ENCODE measurements around the gene GNAQ.

DNA sequence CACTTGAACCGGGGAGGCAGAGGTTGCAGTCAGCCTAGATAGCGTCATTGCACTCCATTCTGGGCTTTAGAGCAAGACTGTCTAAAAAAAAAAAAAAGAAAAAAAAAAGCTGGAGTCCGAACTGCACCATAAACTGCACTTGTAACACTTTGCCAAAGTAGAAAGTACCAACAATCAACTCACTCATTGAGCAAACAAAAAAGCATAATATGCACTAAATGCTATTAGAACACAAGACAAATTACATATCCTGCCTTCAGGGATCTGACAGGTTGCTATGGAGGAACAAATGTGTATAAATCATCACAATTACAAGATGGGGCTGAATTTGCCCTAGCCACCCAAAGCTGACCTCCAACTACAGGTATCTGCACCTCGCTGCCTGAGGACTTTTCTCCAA, 27.9 kb downstream of the GNAQ start:
- TF ChIP-seq, protein P1, sequence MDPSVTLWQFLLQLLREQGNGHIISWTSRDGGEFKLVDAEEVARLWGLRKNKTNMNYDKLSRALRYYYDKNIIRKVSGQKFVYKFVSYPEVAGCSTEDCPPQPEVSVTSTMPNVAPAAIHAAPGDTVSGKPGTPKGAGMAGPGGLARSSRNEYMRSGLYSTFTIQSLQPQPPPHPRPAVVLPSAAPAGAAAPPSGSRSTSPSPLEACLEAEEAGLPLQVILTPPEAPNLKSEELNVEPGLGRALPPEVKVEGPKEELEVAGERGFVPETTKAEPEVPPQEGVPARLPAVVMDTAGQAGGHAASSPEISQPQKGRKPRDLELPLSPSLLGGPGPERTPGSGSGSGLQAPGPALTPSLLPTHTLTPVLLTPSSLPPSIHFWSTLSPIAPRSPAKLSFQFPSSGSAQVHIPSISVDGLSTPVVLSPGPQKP (IDR thresholded peaks at IDR 0.05; ENCODE audit: low read depth, low read length): no peak
- TF ChIP-seq POLR2A (IDR thresholded peaks at IDR 0.05; ENCODE audit: low read length) (no peak), SMC3 (IDR thresholded peaks at IDR 0.05) (no peak)
